GM18499 (cell line): ENCODE measurements around the gene DEUP1.

Experiments used
- ATAC-seq: cut with Tn5 transposase; IDR thresholded peaks from one replicate; pipeline ENCODE4 v1.9.1; 2021; ENCODE audit warnings: moderate number of reproducible peaks; ENCODE audit not compliant: insufficient read depth, unreplicated experiment

DEUP1 gene

GRCh38 chr11:93474123-93474522 lies 143.6 kb downstream of the DEUP1 start:
- ATAC-seq = no peak

GRCh38 chr11:93476796-93477195 lies 146.3 kb downstream of the DEUP1 start:
- ATAC-seq = no peak

GRCh38 chr11:93477684-93478234 lies 147.2 kb downstream of the DEUP1 start:
- ATAC-seq = no peak

- no peak for ATAC-seq
These were observed 148.3 kb downstream of the DEUP1 start for GRCh38 chr11:93478841-93479240.

GRCh38 chr11:93480256-93480655 lies 149.7 kb downstream of the DEUP1 start:
- ATAC-seq = no peak

DNA sequence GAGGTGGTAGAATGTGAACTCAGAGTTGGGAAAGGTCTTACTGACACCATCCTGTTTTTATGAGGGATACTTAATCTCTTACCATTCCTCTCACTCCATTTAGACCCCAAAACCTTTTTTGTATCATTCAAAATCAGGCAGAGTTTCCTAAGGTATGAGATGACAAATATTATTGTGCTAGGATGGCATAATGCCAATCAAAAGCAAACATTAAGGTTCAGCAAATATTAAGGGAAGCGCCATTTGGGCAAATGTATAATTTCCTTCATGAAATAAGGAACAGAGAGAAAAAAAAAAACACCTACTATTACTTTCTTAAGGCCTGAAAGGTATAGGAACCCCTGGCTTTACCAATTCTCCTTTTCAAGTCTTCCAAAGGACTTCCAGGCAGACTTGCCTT lies 150.2 kb downstream of the DEUP1 start:
- no peak for ATAC-seq

DNA sequence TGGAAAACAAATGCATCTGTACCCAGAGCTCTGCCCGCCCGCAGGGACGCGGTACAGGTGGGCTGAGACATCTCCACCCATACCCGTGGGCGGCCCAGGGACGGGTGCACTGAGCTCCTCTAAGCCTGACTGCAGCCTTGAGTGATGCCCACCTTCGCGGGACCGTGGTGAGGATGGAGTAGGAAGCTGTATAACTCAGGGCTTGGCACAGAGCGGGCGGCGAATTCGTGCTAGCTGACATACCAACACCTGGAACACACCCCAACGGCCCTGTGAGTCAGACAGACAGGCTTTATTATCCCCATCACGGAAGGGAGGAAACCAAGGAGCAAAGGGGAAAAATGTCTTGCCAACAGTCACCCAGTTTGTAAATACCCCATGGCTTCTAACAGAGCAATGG lies 150.7 kb downstream of the DEUP1 start:
- ATAC-seq = no peak

GRCh38 chr11:93481696-93482095 lies 151.2 kb downstream of the DEUP1 start:
- no peak for ATAC-seq

GRCh38 chr11:93482556-93482955 lies 152.0 kb downstream of the DEUP1 start:
- no peak for ATAC-seq

DNA sequence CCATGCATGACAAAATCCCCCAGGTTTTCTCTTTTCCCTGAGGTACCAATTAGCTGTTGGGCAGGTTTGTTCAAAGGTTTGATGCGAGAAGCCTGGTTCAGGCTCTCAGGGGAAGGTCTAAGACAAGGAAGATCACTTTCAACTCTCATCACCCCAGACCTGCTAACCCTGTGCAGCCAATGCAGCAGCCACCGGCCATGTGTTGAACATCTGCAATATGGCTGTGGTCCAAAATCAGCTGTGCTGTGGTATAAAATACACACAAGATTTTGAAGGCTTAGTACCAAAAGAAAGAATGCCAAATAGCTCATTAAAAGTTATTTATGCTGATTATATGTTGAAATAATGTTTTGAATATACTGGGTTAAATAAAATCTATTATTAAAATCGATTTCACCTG lies 154.2 kb downstream of the DEUP1 start:
- ATAC-seq = no peak

- ATAC-seq = no peak
These were observed 155.4 kb downstream of the DEUP1 start for GRCh38 chr11:93485983-93486382.

DNA sequence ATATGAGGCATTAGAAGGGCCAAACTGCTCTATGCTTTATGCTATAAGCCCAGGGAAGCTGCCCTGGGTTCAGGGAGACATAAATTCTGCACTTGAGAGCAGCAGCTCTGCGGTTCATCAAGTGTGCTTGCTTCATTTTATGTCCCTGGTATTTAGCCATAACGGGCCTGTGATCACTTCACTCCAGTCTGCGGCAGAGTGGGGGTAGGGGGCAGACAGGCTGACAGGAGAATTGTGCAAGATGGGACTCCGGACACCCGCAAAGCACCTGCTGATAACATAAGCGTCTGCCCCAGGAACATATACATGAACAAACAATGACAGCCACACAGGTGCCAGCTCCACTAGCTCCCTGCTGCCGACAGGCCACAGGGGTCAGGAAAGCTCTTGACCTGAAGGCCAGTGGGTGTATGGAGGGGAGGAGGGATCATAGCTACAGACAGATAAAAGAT lies 156.5 kb downstream of the DEUP1 start:
- no peak for ATAC-seq
